Activated CD4-positive, alpha-beta T cell treated with anti-CD3 and anti-CD28 coated beads for 1 hour (primary cell): Measurements from ENCODE around the gene PIK3R4.
A peak's percentile ranks its signal among the peaks of the same experiment; 100 is the strongest.

Source experiments
- DNase-seq: peaks from one replicate; pipeline ENCODE4 v3.0.0-alpha.2; 2020

Gene PIK3R4

GRCh38 chr3:130746246-130747039 lies at the start of gene PIK3R4:
Gene PIK3R4 (minus strand): TSS chr3:130746829. CDS start chr3:130745218, 1,611 bp downstream.
- DNase-seq, result peak; percentile 88

- no peak for DNase-seq
Observed at GRCh38 chr3:130795396-130795795, 48.8 kb upstream of the PIK3R4 start.

- no peak for DNase-seq
Observed at GRCh38 chr3:130792246-130792645, 45.6 kb upstream of the PIK3R4 start.

- no peak for DNase-seq
Observed at GRCh38 chr3:130789782-130790322, 43.2 kb upstream of the PIK3R4 start.

- no peak for DNase-seq
Observed at GRCh38 chr3:130787422-130788068, 40.9 kb upstream of the PIK3R4 start.

- no peak for DNase-seq
Observed at GRCh38 chr3:130786306-130786705, 39.7 kb upstream of the PIK3R4 start.

- DNase-seq, result no peak
Observed at GRCh38 chr3:130783629-130784028, 37.0 kb upstream of the PIK3R4 start.

- no peak for DNase-seq
Observed at GRCh38 chr3:130779486-130779885, 32.9 kb upstream of the PIK3R4 start.

- DNase-seq, result no peak
Observed at GRCh38 chr3:130779031-130779430, 32.4 kb upstream of the PIK3R4 start.

GRCh38 chr3:130773366-130773765 lies 26.7 kb upstream of the PIK3R4 start:
- DNase-seq, result no peak

- DNase-seq, result no peak
Observed at GRCh38 chr3:130772129-130772528, 25.5 kb upstream of the PIK3R4 start.

GRCh38 chr3:130770644-130771043 lies 24.0 kb upstream of the PIK3R4 start:
- no peak for DNase-seq

- no peak for DNase-seq
Observed at GRCh38 chr3:130761730-130762311, 15.2 kb upstream of the PIK3R4 start.

- no peak for DNase-seq
Observed at GRCh38 chr3:130760922-130761321, 14.3 kb upstream of the PIK3R4 start.

GRCh38 chr3:130759692-130760338 lies 13.2 kb upstream of the PIK3R4 start:
- DNase-seq, result no peak

- DNase-seq, result no peak
Observed at GRCh38 chr3:130758624-130759369, 12.2 kb upstream of the PIK3R4 start.

- no peak for DNase-seq
Observed at GRCh38 chr3:130757611-130758150, 11.1 kb upstream of the PIK3R4 start.

- no peak for DNase-seq
Observed at GRCh38 chr3:130755666-130756065, 9.0 kb upstream of the PIK3R4 start.

- no peak for DNase-seq
Observed at GRCh38 chr3:130748981-130749380, 2.4 kb upstream of the PIK3R4 start.

- no peak for DNase-seq
Observed at GRCh38 chr3:130748467-130748861, 1.8 kb upstream of the PIK3R4 start.

- no peak for DNase-seq
Observed at GRCh38 chr3:130743354-130743753, 3.3 kb downstream of the PIK3R4 start.

GRCh38 chr3:130741946-130742610 lies 4.6 kb downstream of the PIK3R4 start:
- DNase-seq, result no peak
